ENCODE results near the gene CFAP74. TPM values are rescaled to one million over a fixed set of nuclear protein-coding genes. Genes with fewer than 3 reads are reported as not detected.

Gene CFAP74
- total RNA-seq, 4 donors from 2014 or later, result not detected

- Histone ChIP-seq H3K27me3 (peaks cover 0 to 12% of the 10 kb centered on the region in 2 donors), H3K4me3 (peak overlapping the region in 3 of 4 donors; percentile 34 to 79 (median 63)), H3K9me3 (no peaks in the 10 kb centered on the region), H3K27ac (peak overlapping the region; percentile 65 to 70 (median 68)), H3K36me3 (no peaks in the 10 kb centered on the region), H3K4me1 (peaks cover 0 to 31% (median 12%) of the 10 kb centered on the region in 4 donors)
- TF ChIP-seq CTCF (IDR thresholded peaks at IDR 0.05) (no peak), POLR2A (IDR thresholded peaks at IDR 0.05) (no peak), EP300 (IDR thresholded peaks at IDR 0.05) (no peak)
- WGBS, 2 donors, result 82 to 85% methylated on average over 2 to 4 of the region's 6 CpGs
- DNase-seq (ENCODE audit: low spot score in 2 of 2), result no peak
Observed at GRCh38 chr1:1920057-1920607, 83.5 kb downstream of the CFAP74 start.

- Histone ChIP-seq H3K9me3 (no peaks in the 10 kb centered on the region), H3K27ac (peak overlapping the region; percentile 65 to 70 (median 68)), H3K4me1 (peaks cover 0 to 31% (median 12%) of the 10 kb centered on the region in 4 donors), H3K27me3 (peaks cover 0 to 13% of the 10 kb centered on the region in 2 donors), H3K36me3 (no peaks in the 10 kb centered on the region), H3K4me3 (peak overlapping the region in 3 of 4 donors; percentile 34 to 79 (median 63))
- TF ChIP-seq POLR2A (IDR thresholded peaks at IDR 0.05), result peak in 1 of 2 donors; percentile 16
- peak; percentile 38 to 84 for TF ChIP-seq EP300 (IDR thresholded peaks at IDR 0.05)
- TF ChIP-seq CTCF (IDR thresholded peaks at IDR 0.05), result no peak
- peak; percentile 97 for DNase-seq (ENCODE audit: low spot score in 2 of 2)
- WGBS, 2 donors, result 1 to 5% methylated on average over 25 to 33 of the region's 62 CpGs
Observed at GRCh38 chr1:1919304-1920056, 84.1 kb downstream of the CFAP74 start.

- Histone ChIP-seq H3K27ac (peak within 1 kb of the TSS; percentile 65 to 70 (median 68)), H3K4me1 (peaks cover 0 to 31% (median 12%) of the 10 kb centered on the region in 4 donors), H3K4me3 (peak within 1 kb of the TSS; percentile 3 to 79 (median 48)), H3K36me3 (no peaks in the 10 kb centered on the region), H3K9me3 (no peaks in the 10 kb centered on the region), H3K27me3 (peaks cover 0 to 13% of the 10 kb centered on the region in 2 donors)
- TF ChIP-seq CTCF (IDR thresholded peaks at IDR 0.05), result no peak
- TF ChIP-seq POLR2A (IDR thresholded peaks at IDR 0.05), result peak in 1 of 2 donors; percentile 41
- WGBS, 2 donors, result 1 to 3% methylated on average over 21 to 39 of the region's 44 CpGs
- DNase-seq (ENCODE audit: low spot score in 2 of 2), result no peak
Observed at GRCh38 chr1:1918901-1919303, 84.7 kb downstream of the CFAP74 start, which contains the start of gene TMEM52. TMEM52 (minus strand) TSS chr1:1919279; CDS start chr1:1919265, 14 bp downstream.

- TF ChIP-seq CTCF (IDR thresholded peaks at IDR 0.05) (no peak), POLR2A (IDR thresholded peaks at IDR 0.05) (no peak), EP300 (IDR thresholded peaks at IDR 0.05) (no peak)
- WGBS, 2 donors, result 37 to 43% methylated on average over 21 to 39 of the region's 46 CpGs
- DNase-seq (ENCODE audit: low spot score in 2 of 2), result no peak
- H3K36me3 ChIP-seq, result no peaks in the 10 kb centered on the region
- H3K4me1 ChIP-seq, result peaks cover 0 to 29% (median 12%) of the 10 kb centered on the region in 4 donors
- H3K9me3 ChIP-seq, result no peaks in the 10 kb centered on the region
- peaks cover 0 to 13% of the 10 kb centered on the region in 2 donors for H3K27me3 ChIP-seq
- peak overlapping the region in 2 of 4 donors; percentile 68 to 70 for H3K27ac ChIP-seq
- H3K4me3 ChIP-seq, result peak overlapping the region; percentile 3 to 79 (median 48)
Observed at GRCh38 chr1:1917995-1918900, 85.3 kb downstream of the CFAP74 start.

Measured in tibial nerve (tissue), 4 donors.